Immature natural killer cell (primary cell): ENCODE data around the gene BCL2L11. TPM values are rescaled to one million over a fixed set of nuclear protein-coding genes. Genes with fewer than 3 reads are reported as not detected.

ENCODE experiments used
- DNase-seq, 3 donors: peaks; one replicate each; pipeline ENCODE4 v3.0.0; 2022; ENCODE audit warnings: mixed read lengths in 1 of 3
- H3K27ac Mint-ChIP-seq, 6 donors: one replicate each; pipeline ENCODE4 v1.8.0; 2020; ENCODE audit warnings: mixed read lengths in 6 of 6, mild to moderate bottlenecking in 5 of 6, inconsistent platforms in 4 of 6, moderate library complexity in 3 of 6
- H3K27me3 Mint-ChIP-seq, 3 donors: one replicate each; pipeline ENCODE4 v1.8.0; 2020 to 2021; ENCODE audit warnings: low read depth in 3 of 3, mild to moderate bottlenecking in 3 of 3, mixed read lengths in 3 of 3, moderate library complexity in 3 of 3, inconsistent platforms in 1 of 3
- H3K36me3 Mint-ChIP-seq, 3 donors: one replicate each; pipeline ENCODE4 v1.8.0; 2020; ENCODE audit warnings: mixed read lengths in 3 of 3, inconsistent platforms in 2 of 3, mild to moderate bottlenecking in 2 of 3
- H3K4me1 Mint-ChIP-seq, 2 donors: one replicate each; pipeline ENCODE4 v1.8.0; 2020; ENCODE audit warnings: inconsistent platforms in 2 of 2, mild to moderate bottlenecking in 2 of 2, mixed read lengths in 2 of 2, moderate library complexity in 1 of 2
- H3K4me3 Mint-ChIP-seq, 5 donors: one replicate each; pipeline ENCODE4 v1.8.0; 2020; ENCODE audit warnings: mild to moderate bottlenecking in 5 of 5, mixed read lengths in 5 of 5, inconsistent platforms in 3 of 5, moderate library complexity in 3 of 5
- H3K9me3 Mint-ChIP-seq, 6 donors: one replicate each; pipeline ENCODE4 v1.8.0; 2020; ENCODE audit warnings: mild to moderate bottlenecking in 6 of 6, mixed read lengths in 6 of 6, inconsistent platforms in 4 of 6, moderate library complexity in 3 of 6
- polyA plus RNA-seq, 3 donors: library from polyadenylated mRNA; unstranded; fragments of 300-500 nt; fragmentation: Illumina TruSeq; gene quantifications; one replicate each; pipeline ENCODE4 v1.2.3, GENCODE V29; 2021

The BCL2L11 gene
- polyA plus RNA-seq, 3 donors from 2014 or later: 2.0 to 5.4 (median 4.8) TPM

- peaks cover 0 to 38% (median 23%) of the 10 kb centered on the region in 3 donors for H3K36me3 Mint-ChIP-seq
- peaks cover 9 to 15% of the 10 kb centered on the region in 2 donors for H3K4me1 Mint-ChIP-seq
Observed at GRCh38 chr2:111159641-111160040, 38.9 kb downstream of the BCL2L11 start.

DNA sequence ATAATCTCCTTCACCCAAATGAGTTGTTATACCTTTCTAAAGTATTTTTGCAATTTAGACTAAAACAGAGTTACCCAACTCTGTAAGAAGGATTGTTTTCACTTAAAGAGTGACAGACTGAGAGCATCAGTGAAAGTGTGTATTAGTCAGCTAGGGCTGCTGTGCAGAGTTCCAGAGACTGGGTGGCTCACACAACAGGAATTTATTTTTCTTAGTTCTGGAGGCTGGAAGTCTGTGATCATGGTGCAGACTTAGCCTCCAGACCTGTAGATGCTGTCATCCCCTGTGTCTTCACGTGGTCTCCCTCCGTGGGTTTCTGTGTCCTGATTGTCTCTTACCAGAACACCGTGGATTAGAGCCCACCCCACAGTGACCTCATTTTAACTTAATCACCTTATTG, 40.0 kb downstream of the BCL2L11 start:
- peaks cover 0 to 6% (median 1%) of the 10 kb centered on the region in 3 donors for H3K27me3 Mint-ChIP-seq
- H3K27ac Mint-ChIP-seq: no peak overlapping the region
- DNase-seq: no peak
- peaks cover 4 to 45% (median 31%) of the 10 kb centered on the region in 3 donors for H3K36me3 Mint-ChIP-seq
- H3K4me1 Mint-ChIP-seq: peaks cover 9 to 15% of the 10 kb centered on the region in 2 donors
- no peak overlapping the region for H3K4me3 Mint-ChIP-seq
- H3K9me3 Mint-ChIP-seq: no peaks in the 10 kb centered on the region

More at GRCh38 chr2:111159641-111160040, 38.9 kb downstream of the BCL2L11 start:
- no peak for DNase-seq
- Mint-ChIP-seq H3K27ac (peak overlapping the region in 1 of 6 donors; percentile 14), H3K9me3 (no peaks in the 10 kb centered on the region), H3K27me3 (peaks cover 0 to 6% (median 1%) of the 10 kb centered on the region in 3 donors), H3K4me3 (no peak overlapping the region)

GRCh38 chr2:111161971-111162370, 41.3 kb downstream of the BCL2L11 start:
- Mint-ChIP-seq H3K36me3 (peaks cover 4 to 38% (median 31%) of the 10 kb centered on the region in 3 donors), H3K27ac (no peak overlapping the region), H3K4me1 (peaks cover 9 to 15% of the 10 kb centered on the region in 2 donors), H3K4me3 (no peak overlapping the region), H3K9me3 (no peaks in the 10 kb centered on the region), H3K27me3 (peaks cover 0 to 6% (median 1%) of the 10 kb centered on the region in 3 donors)
- no peak for DNase-seq

GRCh38 chr2:111162718-111163331, 42.1 kb downstream of the BCL2L11 start:
- Mint-ChIP-seq H3K4me1 (peaks cover 11 to 23% of the 10 kb centered on the region in 2 donors), H3K36me3 (peaks cover 4 to 38% (median 31%) of the 10 kb centered on the region in 3 donors), H3K27ac (peak overlapping the region in 1 of 6 donors; percentile 23), H3K9me3 (no peaks in the 10 kb centered on the region), H3K4me3 (no peak overlapping the region), H3K27me3 (peaks cover 0 to 6% (median 1%) of the 10 kb centered on the region in 3 donors)
- DNase-seq: no peak

DNA sequence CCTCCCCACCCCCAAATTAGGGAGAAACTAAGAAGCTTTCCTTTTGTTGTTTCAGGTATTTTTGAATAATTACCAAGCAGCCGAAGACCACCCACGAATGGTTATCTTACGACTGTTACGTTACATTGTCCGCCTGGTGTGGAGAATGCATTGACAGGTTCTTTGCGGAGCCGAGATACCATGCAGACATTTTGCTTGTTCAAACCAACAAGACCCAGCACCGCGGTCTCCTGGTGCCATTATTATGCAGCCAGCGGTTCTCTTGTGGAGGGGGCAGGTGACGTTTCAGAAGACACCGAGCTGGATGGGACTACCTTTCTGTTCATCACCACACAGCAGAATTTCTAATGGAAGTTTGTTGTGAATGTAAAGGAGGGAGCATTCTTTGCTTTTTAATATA, 43.4 kb downstream of the BCL2L11 start:
- no peaks in the 10 kb centered on the region for H3K9me3 Mint-ChIP-seq
- no peak for DNase-seq
- H3K4me1 Mint-ChIP-seq: peaks cover 12 to 25% of the 10 kb centered on the region in 2 donors
- no peak overlapping the region for H3K27ac Mint-ChIP-seq
- peaks cover 0 to 6% (median 1%) of the 10 kb centered on the region in 3 donors for H3K27me3 Mint-ChIP-seq
- peaks cover 4 to 38% (median 31%) of the 10 kb centered on the region in 3 donors for H3K36me3 Mint-ChIP-seq
- no peak overlapping the region for H3K4me3 Mint-ChIP-seq

DNA sequence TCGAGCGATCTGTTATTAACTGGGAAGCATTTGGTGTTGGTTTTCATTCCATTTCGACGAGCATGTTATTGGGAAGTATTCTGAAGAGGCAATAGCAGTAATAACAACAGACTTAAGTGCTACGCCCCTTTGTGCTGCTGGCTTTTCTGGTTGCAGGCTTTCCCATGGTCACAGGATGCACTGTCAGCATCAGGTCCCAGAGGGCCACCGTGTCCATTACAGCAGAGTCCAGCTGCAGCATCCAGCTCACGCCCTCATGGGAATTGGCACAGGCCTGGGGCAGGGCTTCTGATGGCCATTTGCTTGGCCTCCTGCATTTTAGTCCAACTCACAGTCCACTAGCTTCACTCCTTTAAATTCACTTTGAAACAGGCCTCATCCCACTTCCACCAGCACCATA, 44.4 kb downstream of the BCL2L11 start:
- Mint-ChIP-seq H3K27me3 (peaks cover 0 to 3% (median 0%) of the 10 kb centered on the region in 3 donors), H3K27ac (no peak overlapping the region), H3K9me3 (no peaks in the 10 kb centered on the region), H3K4me3 (no peak overlapping the region), H3K4me1 (peaks cover 11 to 22% of the 10 kb centered on the region in 2 donors), H3K36me3 (peaks cover 4 to 36% (median 31%) of the 10 kb centered on the region in 3 donors)
- no peak for DNase-seq

DNA sequence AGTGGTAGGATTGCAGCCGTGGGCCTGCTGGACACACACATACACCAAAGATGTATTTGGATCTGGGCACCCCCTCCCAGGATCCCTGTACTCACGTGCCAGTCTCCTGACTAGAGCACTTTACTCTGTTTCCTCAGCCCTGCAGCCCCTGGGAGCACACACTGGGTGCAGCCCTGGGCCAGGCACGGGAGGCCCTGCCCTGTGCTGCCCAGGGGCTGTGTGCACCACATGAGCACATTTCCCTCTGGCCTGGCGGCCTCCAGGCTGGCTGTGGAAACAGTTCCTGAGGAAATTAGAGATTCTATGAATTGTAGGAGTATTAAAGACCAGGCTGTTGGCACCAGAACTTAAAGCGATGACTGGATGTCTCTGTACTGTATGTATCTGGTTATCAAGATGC, 45.4 kb downstream of the BCL2L11 start:
- DNase-seq: no peak
- Mint-ChIP-seq H3K36me3 (peaks cover 4 to 34% (median 29%) of the 10 kb centered on the region in 3 donors), H3K27ac (no peak overlapping the region), H3K9me3 (no peaks in the 10 kb centered on the region), H3K4me3 (no peak overlapping the region), H3K4me1 (peaks cover 10 to 19% of the 10 kb centered on the region in 2 donors), H3K27me3 (no peaks in the 10 kb centered on the region)

DNA sequence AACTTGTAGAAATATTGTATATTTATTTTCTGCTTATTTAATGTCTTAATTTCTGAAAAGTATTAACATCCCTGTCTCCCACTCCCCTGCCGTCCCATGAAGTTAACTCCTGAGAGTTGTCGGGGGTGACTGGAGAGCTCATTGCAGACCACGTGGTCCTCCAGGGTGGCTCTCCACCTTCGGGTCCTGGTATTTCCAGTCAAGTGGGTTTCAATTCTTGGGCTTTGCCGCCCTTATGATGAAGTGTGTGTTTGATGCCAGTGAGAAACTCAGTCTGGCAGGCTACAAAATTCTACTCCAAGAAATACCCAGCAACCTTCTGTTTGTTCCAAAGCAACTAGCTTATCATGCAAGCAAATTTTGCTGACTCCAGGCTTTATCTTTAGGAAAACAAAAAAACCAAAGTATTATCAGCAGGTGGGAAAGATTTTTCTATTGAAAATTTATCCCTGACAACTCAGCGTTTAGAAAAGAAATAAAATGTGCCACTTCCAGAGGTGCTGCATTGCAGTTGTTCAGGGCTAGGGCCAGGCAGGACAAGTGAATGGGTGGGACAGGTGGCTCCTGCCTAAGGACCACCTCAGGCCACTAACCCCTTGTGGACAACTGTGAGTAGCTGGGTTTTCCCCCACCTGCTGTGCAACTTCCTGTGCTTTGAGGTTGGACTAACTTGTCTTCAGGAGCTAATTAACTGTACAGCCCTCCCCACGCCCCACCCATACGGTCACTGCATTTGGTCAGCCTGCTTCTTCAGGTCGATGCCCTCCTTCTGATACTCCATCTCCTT, 46.6 kb downstream of the BCL2L11 start:
- H3K4me3 Mint-ChIP-seq: no peak overlapping the region
- no peak overlapping the region for H3K27ac Mint-ChIP-seq
- peaks cover 4 to 28% (median 21%) of the 10 kb centered on the region in 3 donors for H3K36me3 Mint-ChIP-seq
- H3K9me3 Mint-ChIP-seq: no peaks in the 10 kb centered on the region
- peaks cover 0 to 6% (median 0%) of the 10 kb centered on the region in 3 donors for H3K27me3 Mint-ChIP-seq
- H3K4me1 Mint-ChIP-seq: peaks cover 10 to 19% of the 10 kb centered on the region in 2 donors
- no peak for DNase-seq

- Mint-ChIP-seq H3K27ac (peak overlapping the region in 1 of 6 donors; percentile 34), H3K27me3 (peaks cover 0 to 6% (median 0%) of the 10 kb centered on the region in 3 donors), H3K9me3 (no peaks in the 10 kb centered on the region), H3K4me1 (peaks cover 7 to 15% of the 10 kb centered on the region in 2 donors), H3K4me3 (no peak overlapping the region), H3K36me3 (peaks cover 4 to 24% (median 15%) of the 10 kb centered on the region in 3 donors)
- DNase-seq: no peak
Observed at GRCh38 chr2:111167863-111168162, 47.1 kb downstream of the BCL2L11 start.

DNA sequence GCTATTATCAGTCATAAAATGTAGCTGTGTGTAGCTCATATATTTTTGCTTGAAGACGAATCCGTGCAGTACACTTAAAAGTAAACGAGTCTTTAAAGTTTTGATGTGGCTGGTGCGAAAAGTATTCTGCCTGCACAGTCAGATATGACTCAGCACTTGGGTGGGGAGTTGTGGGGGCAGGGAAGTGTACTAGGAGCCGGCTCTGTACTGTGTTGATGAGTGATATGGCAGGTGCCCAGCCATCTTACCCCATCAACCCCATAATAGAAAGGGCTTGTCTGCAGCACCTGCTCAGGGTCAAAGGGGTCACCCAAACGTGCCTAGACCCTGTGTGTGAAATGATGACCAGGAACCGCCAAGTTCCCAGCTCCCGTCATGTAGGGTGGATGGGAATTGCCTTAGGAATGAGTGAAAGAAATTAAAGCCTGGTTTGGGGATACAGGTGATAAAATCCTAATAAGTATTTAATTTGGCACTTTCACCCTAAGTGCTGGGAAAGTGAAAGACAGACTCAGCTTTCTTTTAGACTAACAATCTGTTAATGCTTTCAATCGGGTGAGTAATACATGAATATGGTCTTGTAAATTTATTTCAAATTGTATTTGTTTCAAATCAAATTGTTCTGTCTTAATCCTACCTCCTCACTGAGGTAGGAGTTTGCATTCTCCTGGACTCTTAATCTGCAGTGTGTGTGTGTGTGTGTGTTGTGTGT, 48.0 kb downstream of the BCL2L11 start:
- DNase-seq: no peak
- Mint-ChIP-seq H3K36me3 (peaks cover 4 to 20% (median 8%) of the 10 kb centered on the region in 3 donors), H3K27me3 (peaks cover 0 to 6% (median 0%) of the 10 kb centered on the region in 3 donors), H3K4me3 (no peak overlapping the region), H3K9me3 (no peaks in the 10 kb centered on the region), H3K27ac (peak overlapping the region in 1 of 6 donors; percentile 2), H3K4me1 (peaks cover 3 to 10% of the 10 kb centered on the region in 2 donors)

DNA sequence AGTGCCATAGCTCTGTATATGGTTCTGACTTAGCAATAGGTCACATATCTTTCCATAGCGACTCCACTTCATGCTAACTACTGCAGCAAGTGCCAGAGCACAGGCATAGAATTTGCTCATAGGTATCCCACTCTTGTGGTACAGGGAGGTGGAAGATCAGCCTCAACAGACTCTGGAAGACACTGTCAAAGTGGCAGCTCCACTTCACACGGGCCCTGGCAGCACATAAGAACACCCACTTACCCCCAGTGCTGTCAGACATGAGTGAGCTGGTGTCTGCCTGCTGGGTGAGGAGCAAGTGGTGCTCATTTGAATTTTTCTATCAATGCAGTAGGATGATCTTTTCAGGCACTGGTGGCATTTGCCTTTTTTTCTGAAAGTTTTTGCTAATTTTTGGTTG, 48.6 kb downstream of the BCL2L11 start:
- Mint-ChIP-seq H3K27me3 (peaks cover 0 to 6% (median 0%) of the 10 kb centered on the region in 3 donors), H3K9me3 (no peaks in the 10 kb centered on the region), H3K36me3 (peaks cover 4 to 18% (median 8%) of the 10 kb centered on the region in 3 donors), H3K4me3 (no peak overlapping the region), H3K27ac (peak overlapping the region in 2 of 6 donors; percentile 2 to 17), H3K4me1 (peaks cover 3 to 10% of the 10 kb centered on the region in 2 donors)
- DNase-seq: no peak

GRCh38 chr2:111169924-111170323, 49.2 kb downstream of the BCL2L11 start:
- no peak for DNase-seq
- Mint-ChIP-seq H3K9me3 (no peaks in the 10 kb centered on the region), H3K4me1 (peaks cover 3 to 10% of the 10 kb centered on the region in 2 donors), H3K36me3 (peaks cover 4 to 11% (median 6%) of the 10 kb centered on the region in 3 donors), H3K27ac (no peak overlapping the region), H3K27me3 (peaks cover 0 to 9% (median 0%) of the 10 kb centered on the region in 3 donors), H3K4me3 (no peak overlapping the region)

GRCh38 chr2:111171337-111171930, 50.7 kb downstream of the BCL2L11 start:
- H3K27me3 Mint-ChIP-seq: peaks cover 0 to 9% (median under 1%) of the 10 kb centered on the region in 3 donors
- no peaks in the 10 kb centered on the region for H3K9me3 Mint-ChIP-seq
- no peak overlapping the region for H3K4me3 Mint-ChIP-seq
- peaks cover 0 to 4% (median 0%) of the 10 kb centered on the region in 3 donors for H3K36me3 Mint-ChIP-seq
- H3K4me1 Mint-ChIP-seq: peaks cover 3 to 10% of the 10 kb centered on the region in 2 donors
- no peak for DNase-seq
- H3K27ac Mint-ChIP-seq: no peak overlapping the region
